ENCODE results near the gene RARG. TPM values are rescaled to one million over a fixed set of nuclear protein-coding genes. Genes with fewer than 3 reads are reported as not detected.

The RARG gene
- total RNA-seq, 1 experiment from 2014 or later = 77.2 TPM

DNA sequence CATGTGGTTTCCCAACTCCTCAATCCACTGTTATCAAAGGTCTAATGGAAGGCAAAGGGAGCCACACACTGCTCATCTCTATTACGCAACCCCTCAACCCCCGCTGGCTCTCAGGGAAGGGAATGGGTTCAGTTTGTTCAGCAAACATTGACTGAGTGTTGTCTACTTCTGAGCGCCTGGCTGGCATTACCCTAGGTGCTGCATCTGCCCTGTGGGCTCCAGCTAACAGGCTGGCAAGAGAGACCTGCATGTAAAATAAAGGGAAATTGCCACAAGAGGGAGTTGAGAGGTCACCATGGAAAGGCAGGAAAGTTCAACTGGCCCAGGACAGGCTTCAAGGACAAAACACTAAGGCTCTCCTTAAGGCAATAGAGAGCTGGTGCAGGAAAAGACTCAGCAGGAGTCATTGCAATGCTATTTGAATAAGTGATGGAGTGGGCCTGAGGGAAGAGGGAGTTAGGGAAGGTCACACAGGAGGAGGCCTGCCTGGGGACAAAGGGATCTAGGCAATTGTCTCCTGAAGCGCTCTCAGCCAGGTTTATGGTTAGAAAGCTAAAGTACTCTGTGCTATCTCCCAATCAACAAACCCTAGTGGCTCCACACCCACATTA lies 57.0 kb downstream of the RARG start (continued):
- TF ChIP-seq, protein P1, sequence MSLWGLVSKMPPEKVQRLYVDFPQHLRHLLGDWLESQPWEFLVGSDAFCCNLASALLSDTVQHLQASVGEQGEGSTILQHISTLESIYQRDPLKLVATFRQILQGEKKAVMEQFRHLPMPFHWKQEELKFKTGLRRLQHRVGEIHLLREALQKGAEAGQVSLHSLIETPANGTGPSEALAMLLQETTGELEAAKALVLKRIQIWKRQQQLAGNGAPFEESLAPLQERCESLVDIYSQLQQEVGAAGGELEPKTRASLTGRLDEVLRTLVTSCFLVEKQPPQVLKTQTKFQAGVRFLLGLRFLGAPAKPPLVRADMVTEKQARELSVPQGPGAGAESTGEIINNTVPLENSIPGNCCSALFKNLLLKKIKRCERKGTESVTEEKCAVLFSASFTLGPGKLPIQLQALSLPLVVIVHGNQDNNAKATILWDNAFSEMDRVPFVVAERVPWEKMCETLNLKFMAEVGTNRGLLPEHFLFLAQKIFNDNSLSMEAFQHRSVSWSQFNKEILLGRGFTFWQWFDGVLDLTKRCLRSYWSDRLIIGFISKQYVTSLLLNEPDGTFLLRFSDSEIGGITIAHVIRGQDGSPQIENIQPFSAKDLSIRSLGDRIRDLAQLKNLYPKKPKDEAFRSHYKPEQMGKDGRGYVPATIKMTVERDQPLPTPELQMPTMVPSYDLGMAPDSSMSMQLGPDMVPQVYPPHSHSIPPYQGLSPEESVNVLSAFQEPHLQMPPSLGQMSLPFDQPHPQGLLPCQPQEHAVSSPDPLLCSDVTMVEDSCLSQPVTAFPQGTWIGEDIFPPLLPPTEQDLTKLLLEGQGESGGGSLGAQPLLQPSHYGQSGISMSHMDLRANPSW (CRISPR knock-in tag; conservative IDR thresholded peaks at IDR 0.05; ENCODE audit: low read depth) = no peak
- TF ChIP-seq ZNF263 (CRISPR knock-in tag; IDR thresholded peaks at IDR 0.05; ENCODE audit: low read depth) (no peak), ZNF416 (CRISPR knock-in tag; IDR thresholded peaks at IDR 0.05) (no peak), GRHL2 (CRISPR knock-in tag; IDR thresholded peaks at IDR 0.05; ENCODE audit: insufficient replicate concordance, severe bottlenecking) (no peak), JUN (CRISPR knock-in tag; IDR thresholded peaks at IDR 0.05) (no peak), ATF1 (CRISPR knock-in tag; IDR thresholded peaks at IDR 0.05) (no peak), ZMAT4 (CRISPR knock-in tag; IDR thresholded peaks at IDR 0.05) (no peak), FOXK1 (CRISPR knock-in tag; IDR thresholded peaks at IDR 0.05) (peak; percentile 75; the same call in 1 of the 2 replicates), CREM (CRISPR knock-in tag; IDR thresholded peaks at IDR 0.05) (no peak), NFE2L1 (CRISPR knock-in tag; IDR thresholded peaks at IDR 0.05) (no peak), ZNF423 (CRISPR knock-in tag; IDR thresholded peaks at IDR 0.05) (peak; percentile 25; the same call in 1 of the 2 replicates), ARID4B (CRISPR knock-in tag; IDR thresholded peaks at IDR 0.05; ENCODE audit: borderline replicate concordance) (no peak), ATF6 (CRISPR knock-in tag; IDR thresholded peaks at IDR 0.05) (no peak), ZNF232 (CRISPR knock-in tag; IDR thresholded peaks at IDR 0.05) (no peak), NR3C1 (CRISPR knock-in tag; conservative IDR thresholded peaks at IDR 0.05; ENCODE audit: low read depth) (no peak), KAT7 (CRISPR knock-in tag; IDR thresholded peaks at IDR 0.05; ENCODE audit: borderline replicate concordance) (no peak), SP1 (CRISPR knock-in tag; conservative IDR thresholded peaks at IDR 0.05) (0 out of 2 replicates have a peak, but pooled peaks have one; percentile 39), FOXP4 (CRISPR knock-in tag; IDR thresholded peaks at IDR 0.05) (peak; percentile 45; the same call in 1 of the 2 replicates), ETV6 (CRISPR knock-in tag; IDR thresholded peaks at IDR 0.05) (peak; percentile 88)
- TF ChIP-seq, protein P2, sequence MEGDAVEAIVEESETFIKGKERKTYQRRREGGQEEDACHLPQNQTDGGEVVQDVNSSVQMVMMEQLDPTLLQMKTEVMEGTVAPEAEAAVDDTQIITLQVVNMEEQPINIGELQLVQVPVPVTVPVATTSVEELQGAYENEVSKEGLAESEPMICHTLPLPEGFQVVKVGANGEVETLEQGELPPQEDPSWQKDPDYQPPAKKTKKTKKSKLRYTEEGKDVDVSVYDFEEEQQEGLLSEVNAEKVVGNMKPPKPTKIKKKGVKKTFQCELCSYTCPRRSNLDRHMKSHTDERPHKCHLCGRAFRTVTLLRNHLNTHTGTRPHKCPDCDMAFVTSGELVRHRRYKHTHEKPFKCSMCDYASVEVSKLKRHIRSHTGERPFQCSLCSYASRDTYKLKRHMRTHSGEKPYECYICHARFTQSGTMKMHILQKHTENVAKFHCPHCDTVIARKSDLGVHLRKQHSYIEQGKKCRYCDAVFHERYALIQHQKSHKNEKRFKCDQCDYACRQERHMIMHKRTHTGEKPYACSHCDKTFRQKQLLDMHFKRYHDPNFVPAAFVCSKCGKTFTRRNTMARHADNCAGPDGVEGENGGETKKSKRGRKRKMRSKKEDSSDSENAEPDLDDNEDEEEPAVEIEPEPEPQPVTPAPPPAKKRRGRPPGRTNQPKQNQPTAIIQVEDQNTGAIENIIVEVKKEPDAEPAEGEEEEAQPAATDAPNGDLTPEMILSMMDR (IDR thresholded peaks at IDR 0.05) = no peak
- TF ChIP-seq, protein P3, sequence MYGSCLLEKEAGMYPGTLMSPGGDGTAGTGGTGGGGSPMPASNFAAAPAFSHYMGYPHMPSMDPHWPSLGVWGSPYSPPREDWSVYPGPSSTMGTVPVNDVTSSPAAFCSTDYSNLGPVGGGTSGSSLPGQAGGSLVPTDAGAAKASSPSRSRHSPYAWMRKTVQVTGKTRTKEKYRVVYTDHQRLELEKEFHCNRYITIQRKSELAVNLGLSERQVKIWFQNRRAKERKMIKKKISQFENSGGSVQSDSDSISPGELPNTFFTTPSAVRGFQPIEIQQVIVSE (CRISPR knock-in tag; IDR thresholded peaks at IDR 0.05; ENCODE audit: borderline replicate concordance) = no peak
- TF ChIP-seq, protein P4, sequence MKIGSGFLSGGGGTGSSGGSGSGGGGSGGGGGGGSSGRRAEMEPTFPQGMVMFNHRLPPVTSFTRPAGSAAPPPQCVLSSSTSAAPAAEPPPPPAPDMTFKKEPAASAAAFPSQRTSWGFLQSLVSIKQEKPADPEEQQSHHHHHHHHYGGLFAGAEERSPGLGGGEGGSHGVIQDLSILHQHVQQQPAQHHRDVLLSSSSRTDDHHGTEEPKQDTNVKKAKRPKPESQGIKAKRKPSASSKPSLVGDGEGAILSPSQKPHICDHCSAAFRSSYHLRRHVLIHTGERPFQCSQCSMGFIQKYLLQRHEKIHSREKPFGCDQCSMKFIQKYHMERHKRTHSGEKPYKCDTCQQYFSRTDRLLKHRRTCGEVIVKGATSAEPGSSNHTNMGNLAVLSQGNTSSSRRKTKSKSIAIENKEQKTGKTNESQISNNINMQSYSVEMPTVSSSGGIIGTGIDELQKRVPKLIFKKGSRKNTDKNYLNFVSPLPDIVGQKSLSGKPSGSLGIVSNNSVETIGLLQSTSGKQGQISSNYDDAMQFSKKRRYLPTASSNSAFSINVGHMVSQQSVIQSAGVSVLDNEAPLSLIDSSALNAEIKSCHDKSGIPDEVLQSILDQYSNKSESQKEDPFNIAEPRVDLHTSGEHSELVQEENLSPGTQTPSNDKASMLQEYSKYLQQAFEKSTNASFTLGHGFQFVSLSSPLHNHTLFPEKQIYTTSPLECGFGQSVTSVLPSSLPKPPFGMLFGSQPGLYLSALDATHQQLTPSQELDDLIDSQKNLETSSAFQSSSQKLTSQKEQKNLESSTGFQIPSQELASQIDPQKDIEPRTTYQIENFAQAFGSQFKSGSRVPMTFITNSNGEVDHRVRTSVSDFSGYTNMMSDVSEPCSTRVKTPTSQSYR (CRISPR knock-in tag; IDR thresholded peaks at IDR 0.05) = 0 out of 2 replicates have a peak, but pooled peaks have one; percentile 11
